Measurements from ENCODE around the gene SLC44A5. TPM values are rescaled to one million over a fixed set of nuclear protein-coding genes. Genes with fewer than 3 reads are reported as not detected.
"Not testable (repeated sequence)": the region's sequence is repeated elsewhere in the genome, so short reads cannot be mapped to it uniquely, and the experiment has no call there.

Gene SLC44A5
- total RNA-seq, 2 donors from 2014 or later, result 1.1 TPM; not detected in 1

GRCh38 chr1:75237316-75237715 is 373.6 kb downstream of the SLC44A5 start:
- Mint-ChIP-seq H3K36me3 (ENCODE audit: low read depth) (no peaks in the 10 kb centered on the region), H3K27me3 (no peaks in the 10 kb centered on the region), H3K27ac (no peak overlapping the region), H3K4me1 (no peaks in the 10 kb centered on the region), H3K4me3 (no peak overlapping the region)
- no peak for ATAC-seq
- DNase-seq, result no peak
- no peaks in the 10 kb centered on the region for H3K9me3 ChIP-seq (ENCODE audit: control insufficient read depth, low read length, poor library complexity, severe bottlenecking)

GRCh38 chr1:75234562-75234961 is 376.4 kb downstream of the SLC44A5 start:
- Mint-ChIP-seq H3K27me3 (no peaks in the 10 kb centered on the region), H3K4me1 (no peaks in the 10 kb centered on the region), H3K27ac (no peak overlapping the region)

GRCh38 chr1:75233302-75233929 is 377.5 kb downstream of the SLC44A5 start:
- no peaks in the 10 kb centered on the region for H3K9me3 ChIP-seq (ENCODE audit: control insufficient read depth, low read length, poor library complexity, severe bottlenecking)
- no peaks in the 10 kb centered on the region for H3K27me3 Mint-ChIP-seq
- H3K27ac Mint-ChIP-seq, result no peak overlapping the region
- DNase-seq (no peak), ATAC-seq (peak; percentile 55)
- H3K4me1 Mint-ChIP-seq, result no peaks in the 10 kb centered on the region
- H3K4me3 Mint-ChIP-seq, result no peak overlapping the region
- no peaks in the 10 kb centered on the region for H3K36me3 Mint-ChIP-seq (ENCODE audit: low read depth)

More at GRCh38 chr1:75234562-75234961, 376.4 kb downstream of the SLC44A5 start:
- Mint-ChIP-seq H3K36me3 (ENCODE audit: low read depth) (no peaks in the 10 kb centered on the region), H3K4me3 (no peak overlapping the region)
- H3K9me3 ChIP-seq (ENCODE audit: control insufficient read depth, low read length, poor library complexity, severe bottlenecking), result no peaks in the 10 kb centered on the region
- no peak for DNase-seq
- ATAC-seq, result no peak

- no peak for DNase-seq
- ATAC-seq, result no peak
- no peaks in the 10 kb centered on the region for H3K27me3 Mint-ChIP-seq
- no peak overlapping the region for H3K27ac Mint-ChIP-seq
- no peaks in the 10 kb centered on the region for H3K36me3 Mint-ChIP-seq (ENCODE audit: low read depth)
- no peaks in the 10 kb centered on the region for H3K9me3 ChIP-seq (ENCODE audit: control insufficient read depth, low read length, poor library complexity, severe bottlenecking)
- no peak overlapping the region for H3K4me3 Mint-ChIP-seq
- no peaks in the 10 kb centered on the region for H3K4me1 Mint-ChIP-seq
These were observed 390.8 kb downstream of the SLC44A5 start for GRCh38 chr1:75220072-75220471.

GRCh38 chr1:75214017-75214416 is 396.9 kb downstream of the SLC44A5 start:
- Mint-ChIP-seq H3K27ac (no peak overlapping the region), H3K27me3 (no peaks in the 10 kb centered on the region), H3K4me1 (no peaks in the 10 kb centered on the region), H3K36me3 (ENCODE audit: low read depth) (no peaks in the 10 kb centered on the region), H3K4me3 (no peak overlapping the region)
- no peak for DNase-seq
- H3K9me3 ChIP-seq (ENCODE audit: control insufficient read depth, low read length, poor library complexity, severe bottlenecking), result peaks cover 2% of the 10 kb centered on the region
- no peak for ATAC-seq

- no peak overlapping the region for H3K27ac Mint-ChIP-seq
- no peaks in the 10 kb centered on the region for H3K36me3 Mint-ChIP-seq (ENCODE audit: low read depth)
- H3K4me3 Mint-ChIP-seq, result no peak overlapping the region
- no peaks in the 10 kb centered on the region for H3K27me3 Mint-ChIP-seq
- no peaks in the 10 kb centered on the region for H3K4me1 Mint-ChIP-seq
- H3K9me3 ChIP-seq (ENCODE audit: control insufficient read depth, low read length, poor library complexity, severe bottlenecking), result peaks cover 2% of the 10 kb centered on the region
- DNase-seq (no peak), ATAC-seq (no peak)
These were observed 399.3 kb downstream of the SLC44A5 start for GRCh38 chr1:75211648-75212047.

- Mint-ChIP-seq H3K4me3 (no peak overlapping the region), H3K27ac (no peak overlapping the region), H3K4me1 (no peaks in the 10 kb centered on the region), H3K27me3 (no peaks in the 10 kb centered on the region), H3K36me3 (ENCODE audit: low read depth) (no peaks in the 10 kb centered on the region)
- no peak for ATAC-seq
- DNase-seq, result no peak
- peaks cover under 1% of the 10 kb centered on the region for H3K9me3 ChIP-seq (ENCODE audit: control insufficient read depth, low read length, poor library complexity, severe bottlenecking)
These were observed 402.1 kb downstream of the SLC44A5 start for GRCh38 chr1:75208862-75209261.

- no peaks in the 10 kb centered on the region for H3K9me3 ChIP-seq (ENCODE audit: control insufficient read depth, low read length, poor library complexity, severe bottlenecking)
- Mint-ChIP-seq H3K27me3 (no peaks in the 10 kb centered on the region), H3K4me1 (no peaks in the 10 kb centered on the region), H3K4me3 (no peak overlapping the region), H3K27ac (no peak overlapping the region), H3K36me3 (ENCODE audit: low read depth) (no peaks in the 10 kb centered on the region)
- DNase-seq (no peak), ATAC-seq (no peak)
These were observed 407.3 kb downstream of the SLC44A5 start for GRCh38 chr1:75203415-75204277.

- H3K9me3 ChIP-seq (ENCODE audit: control insufficient read depth, low read length, poor library complexity, severe bottlenecking), result no peaks in the 10 kb centered on the region
- Mint-ChIP-seq H3K27me3 (no peaks in the 10 kb centered on the region), H3K4me1 (no peaks in the 10 kb centered on the region), H3K4me3 (no peak overlapping the region), H3K36me3 (ENCODE audit: low read depth) (no peaks in the 10 kb centered on the region), H3K27ac (no peak overlapping the region)
- DNase-seq, result no peak
- ATAC-seq, result no peak
These were observed 408.2 kb downstream of the SLC44A5 start for GRCh38 chr1:75202751-75203150.

- Mint-ChIP-seq H3K36me3 (ENCODE audit: low read depth) (no peaks in the 10 kb centered on the region), H3K4me3 (no peak overlapping the region), H3K27ac (no peak overlapping the region), H3K4me1 (no peaks in the 10 kb centered on the region), H3K27me3 (no peaks in the 10 kb centered on the region)
- no peaks in the 10 kb centered on the region for H3K9me3 ChIP-seq (ENCODE audit: control insufficient read depth, low read length, poor library complexity, severe bottlenecking)
- DNase-seq, result no peak
- no peak for ATAC-seq
These were observed 412.2 kb downstream of the SLC44A5 start for GRCh38 chr1:75198761-75199160.

GRCh38 chr1:75198163-75198562 is 412.8 kb downstream of the SLC44A5 start:
- Mint-ChIP-seq H3K36me3 (ENCODE audit: low read depth) (no peaks in the 10 kb centered on the region), H3K4me1 (no peaks in the 10 kb centered on the region), H3K27me3 (no peaks in the 10 kb centered on the region), H3K27ac (no peak overlapping the region), H3K4me3 (no peak overlapping the region)
- ATAC-seq (no peak), DNase-seq (no peak)
- no peaks in the 10 kb centered on the region for H3K9me3 ChIP-seq (ENCODE audit: control insufficient read depth, low read length, poor library complexity, severe bottlenecking)

- ATAC-seq (no peak), DNase-seq (no peak)
- no peak overlapping the region for H3K4me3 Mint-ChIP-seq
- no peaks in the 10 kb centered on the region for H3K9me3 ChIP-seq (ENCODE audit: control insufficient read depth, low read length, poor library complexity, severe bottlenecking)
- no peak overlapping the region for H3K27ac Mint-ChIP-seq
- no peaks in the 10 kb centered on the region for H3K36me3 Mint-ChIP-seq (ENCODE audit: low read depth)
- no peaks in the 10 kb centered on the region for H3K27me3 Mint-ChIP-seq
- no peaks in the 10 kb centered on the region for H3K4me1 Mint-ChIP-seq
These were observed 422.0 kb downstream of the SLC44A5 start for GRCh38 chr1:75188892-75189291.

GRCh38 chr1:75181214-75181955 is 429.5 kb downstream of the SLC44A5 start:
- not testable (repeated sequence) for H3K27ac Mint-ChIP-seq; H3K9me3 ChIP-seq (ENCODE audit: control insufficient read depth, low read length, poor library complexity, severe bottlenecking); H3K36me3 Mint-ChIP-seq (ENCODE audit: low read depth); H3K4me1 Mint-ChIP-seq; H3K27me3 Mint-ChIP-seq; ATAC-seq; H3K4me3 Mint-ChIP-seq; DNase-seq

All from T-helper 17 cell (primary cell).